Neural cell (in vitro differentiated cells): ENCODE data around the gene COL25A1. TPM values are rescaled to one million over a fixed set of nuclear protein-coding genes. Genes with fewer than 3 reads are reported as not detected.

Experiments
- H2AFZ ChIP-seq: fragments of 200-600, 300-800 bp; sonication (generic), shearing (Covaris generic); 2 replicates; pipeline ENCODE4 v1.6.0; 2014; ENCODE audit warnings: low read depth, mild to moderate bottlenecking, antibody characterized with exemption, low read length, moderate library complexity
- H3F3A ChIP-seq: fragments of 200-600 bp; shearing (Covaris generic); 2 replicates; pipeline ENCODE4 v1.6.1; 2016; ENCODE audit warnings: mild to moderate bottlenecking, moderate library complexity, mixed read lengths, antibody characterized with exemption, low read length; ENCODE audit not compliant: insufficient read depth, poor library complexity, severe bottlenecking
- H3K27ac ChIP-seq: fragments of 200-600, 300-800 bp; sonication (generic), shearing (Covaris generic); 2 replicates; pipeline ENCODE4 v1.5.1; 2014; ENCODE audit warnings: mild to moderate bottlenecking, low read length, moderate library complexity
- H3K27me3 ChIP-seq: fragments of 300-800, 200-600 bp; sonication (generic), shearing (Covaris generic); 2 replicates; pipeline ENCODE4 v1.6.0; 2014; ENCODE audit warnings: mild to moderate bottlenecking, low read depth, low read length, moderate library complexity; ENCODE audit not compliant: insufficient read depth
- H3K36me3 ChIP-seq: fragments of 300-800, 200-600 bp; sonication (generic), shearing (Covaris generic); 2 replicates; pipeline ENCODE4 v1.5.1; 2014; ENCODE audit warnings: mild to moderate bottlenecking, antibody characterized with exemption, low read length, moderate library complexity; ENCODE audit not compliant: insufficient read depth
- H3K4me2 ChIP-seq: fragments of 300-800, 200-600 bp; sonication (generic), shearing (Covaris generic); 2 replicates; pipeline ENCODE4 v1.6.0; 2014; ENCODE audit warnings: mild to moderate bottlenecking, low read length
- H3K4me3 ChIP-seq: fragments of 300-800, 200-600 bp; sonication (generic), shearing (Covaris generic); 2 replicates; pipeline ENCODE4 v1.5.1; 2014; ENCODE audit warnings: mild to moderate bottlenecking, low read length, moderate library complexity
- H3K79me2 ChIP-seq: fragments of 200-600 bp; shearing (Covaris generic); replicated peaks from 2 replicates; pipeline ENCODE4 v1.6.0; 2014; ENCODE audit warnings: mild to moderate bottlenecking, low read length, moderate library complexity; ENCODE audit not compliant: insufficient read depth
- H3K9ac ChIP-seq: fragments of 300-800, 200-600 bp; sonication (generic), shearing (Covaris generic); 2 replicates; pipeline ENCODE4 v1.6.1; 2016; ENCODE audit warnings: mild to moderate bottlenecking, low read length, mixed read lengths
- H3K9me2 ChIP-seq: fragments of 200-600 bp; shearing (Covaris generic); 2 replicates; pipeline ENCODE4 v1.6.1; 2016; ENCODE audit warnings: mild to moderate bottlenecking, low read length, mixed read lengths; ENCODE audit not compliant: insufficient read depth
- H3K9me3 ChIP-seq: fragments of 200-600, 300-800 bp; sonication (generic), shearing (Covaris generic); 2 replicates; pipeline ENCODE4 v1.6.1; 2016; ENCODE audit warnings: mild to moderate bottlenecking, mixed run types, low read length, moderate library complexity, mixed read lengths
- H4K20me1 ChIP-seq: fragments of 200-600 bp; shearing (Covaris generic); 2 replicates; pipeline ENCODE4 v1.6.1; 2016; ENCODE audit warnings: mild to moderate bottlenecking, mixed run types; ENCODE audit not compliant: insufficient read depth
- EP300 ChIP-seq: fragments of 450-650 bp; conservative IDR thresholded peaks from 2 replicates; pipeline ENCODE4 v1.6.1; 2014; ENCODE audit warnings: antibody characterized with exemption, mild to moderate bottlenecking, moderate library complexity; ENCODE audit not compliant: poor library complexity, severe bottlenecking
- EZH2 ChIP-seq: fragments of 200-600, 300-800 bp; shearing (Covaris generic), sonication (generic); IDR thresholded peaks from 2 replicates; pipeline ENCODE4 v1.6.1; 2014; ENCODE audit warnings: antibody characterized with exemption, low read length, borderline replicate concordance, mild to moderate bottlenecking; ENCODE audit not compliant: insufficient read depth, poor library complexity, severe bottlenecking
- MXI1 ChIP-seq: fragments of 450-650 bp; conservative IDR thresholded peaks from 2 replicates; pipeline ENCODE4 v1.6.1; 2014; ENCODE audit warnings: antibody characterized with exemption, mild to moderate bottlenecking; ENCODE audit not compliant: poor library complexity, severe bottlenecking
- POLR2AphosphoS5 ChIP-seq: IDR thresholded peaks from 2 replicates; pipeline ENCODE4 v1.6.1; 2012
- RAD21 ChIP-seq: fragments of 450-650 bp; conservative IDR thresholded peaks from 2 replicates; pipeline ENCODE4 v1.6.1; 2014; ENCODE audit warnings: antibody characterized with exemption, mild to moderate bottlenecking, moderate library complexity
- SMC3 ChIP-seq: fragments of 450-650 bp; conservative IDR thresholded peaks from 2 replicates; pipeline ENCODE4 v1.6.1; 2014; ENCODE audit warnings: antibody characterized with exemption, mild to moderate bottlenecking, moderate library complexity; ENCODE audit not compliant: poor library complexity
- TAF1 ChIP-seq: IDR thresholded peaks from 2 replicates; pipeline ENCODE4 v1.6.1; 2012; ENCODE audit warnings: low read depth
- polyA plus RNA-seq: library from polyadenylated mRNA; depleted of rRNA; stranded (reverse); fragments of >200 nt; gene quantifications from 2 replicates; pipeline ENCODE4 v1.2.3, GENCODE V29; 2014
- TF ChIP-seq, protein P1 (sequence below): IDR thresholded peaks from 2 replicates; pipeline ENCODE4 v1.6.1; 2012; ENCODE audit warnings: borderline replicate concordance
- TF ChIP-seq, protein P2 (sequence below): fragments of 450-650 bp; IDR thresholded peaks from 2 replicates; pipeline ENCODE4 v1.5.1; 2014; ENCODE audit warnings: antibody characterized with exemption, mild to moderate bottlenecking, moderate library complexity; ENCODE audit not compliant: poor library complexity, severe bottlenecking

The COL25A1 gene
- polyA plus RNA-seq, 1 donor from 2014 or later: 32.3 TPM

DNA sequence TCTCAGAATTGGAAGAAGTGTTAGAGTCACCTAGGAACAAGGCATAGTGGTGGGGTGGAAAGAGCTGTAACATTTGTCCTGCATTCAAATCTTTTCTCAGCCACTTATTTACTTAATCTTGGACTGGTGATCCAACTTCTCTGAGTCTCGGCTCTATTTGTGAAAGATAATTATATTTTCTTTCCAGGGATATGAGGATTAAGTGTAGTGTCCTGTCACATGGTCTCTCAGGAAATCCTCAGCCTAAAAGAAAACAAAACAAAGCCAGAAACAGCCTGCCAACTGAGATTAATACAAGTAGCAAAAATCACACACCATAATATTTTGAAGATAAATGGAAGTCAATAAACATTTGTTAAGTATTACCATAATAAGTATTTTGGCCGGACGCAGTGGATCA lies 506.3 kb downstream of the COL25A1 start:
- Histone ChIP-seq H3K79me2 (no peaks in the 10 kb centered on the region), H3K27me3 (no peaks in the 10 kb centered on the region), H4K20me1 (no peaks in the 10 kb centered on the region), H3K9ac (no peak overlapping the region), H2AFZ (no peak overlapping the region), H3K9me3 (no peaks in the 10 kb centered on the region), H3K4me2 (no peak overlapping the region), H3K4me3 (no peak overlapping the region), H3K9me2 (no peaks in the 10 kb centered on the region), H3K36me3 (no peaks in the 10 kb centered on the region), H3K27ac (no peak overlapping the region), H3F3A (no peaks in the 10 kb centered on the region)
- no peak for TF ChIP-seq RAD21
- no peak for TF ChIP-seq TAF1

GRCh38 chr4:108795733-108796132 lies 506.7 kb downstream of the COL25A1 start:
- H3K27ac ChIP-seq: no peak overlapping the region
- no peaks in the 10 kb centered on the region for H3K36me3 ChIP-seq
- no peaks in the 10 kb centered on the region for H3K79me2 ChIP-seq
- H3K27me3 ChIP-seq: no peaks in the 10 kb centered on the region
- TF ChIP-seq, protein P1, sequence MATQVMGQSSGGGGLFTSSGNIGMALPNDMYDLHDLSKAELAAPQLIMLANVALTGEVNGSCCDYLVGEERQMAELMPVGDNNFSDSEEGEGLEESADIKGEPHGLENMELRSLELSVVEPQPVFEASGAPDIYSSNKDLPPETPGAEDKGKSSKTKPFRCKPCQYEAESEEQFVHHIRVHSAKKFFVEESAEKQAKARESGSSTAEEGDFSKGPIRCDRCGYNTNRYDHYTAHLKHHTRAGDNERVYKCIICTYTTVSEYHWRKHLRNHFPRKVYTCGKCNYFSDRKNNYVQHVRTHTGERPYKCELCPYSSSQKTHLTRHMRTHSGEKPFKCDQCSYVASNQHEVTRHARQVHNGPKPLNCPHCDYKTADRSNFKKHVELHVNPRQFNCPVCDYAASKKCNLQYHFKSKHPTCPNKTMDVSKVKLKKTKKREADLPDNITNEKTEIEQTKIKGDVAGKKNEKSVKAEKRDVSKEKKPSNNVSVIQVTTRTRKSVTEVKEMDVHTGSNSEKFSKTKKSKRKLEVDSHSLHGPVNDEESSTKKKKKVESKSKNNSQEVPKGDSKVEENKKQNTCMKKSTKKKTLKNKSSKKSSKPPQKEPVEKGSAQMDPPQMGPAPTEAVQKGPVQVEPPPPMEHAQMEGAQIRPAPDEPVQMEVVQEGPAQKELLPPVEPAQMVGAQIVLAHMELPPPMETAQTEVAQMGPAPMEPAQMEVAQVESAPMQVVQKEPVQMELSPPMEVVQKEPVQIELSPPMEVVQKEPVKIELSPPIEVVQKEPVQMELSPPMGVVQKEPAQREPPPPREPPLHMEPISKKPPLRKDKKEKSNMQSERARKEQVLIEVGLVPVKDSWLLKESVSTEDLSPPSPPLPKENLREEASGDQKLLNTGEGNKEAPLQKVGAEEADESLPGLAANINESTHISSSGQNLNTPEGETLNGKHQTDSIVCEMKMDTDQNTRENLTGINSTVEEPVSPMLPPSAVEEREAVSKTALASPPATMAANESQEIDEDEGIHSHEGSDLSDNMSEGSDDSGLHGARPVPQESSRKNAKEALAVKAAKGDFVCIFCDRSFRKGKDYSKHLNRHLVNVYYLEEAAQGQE: no peak
- no peak for TF ChIP-seq RAD21
- no peak for TF ChIP-seq SMC3
- no peak for TF ChIP-seq EZH2
- no peak for TF ChIP-seq MXI1
- TF ChIP-seq TAF1: no peak
- TF ChIP-seq, protein P2, sequence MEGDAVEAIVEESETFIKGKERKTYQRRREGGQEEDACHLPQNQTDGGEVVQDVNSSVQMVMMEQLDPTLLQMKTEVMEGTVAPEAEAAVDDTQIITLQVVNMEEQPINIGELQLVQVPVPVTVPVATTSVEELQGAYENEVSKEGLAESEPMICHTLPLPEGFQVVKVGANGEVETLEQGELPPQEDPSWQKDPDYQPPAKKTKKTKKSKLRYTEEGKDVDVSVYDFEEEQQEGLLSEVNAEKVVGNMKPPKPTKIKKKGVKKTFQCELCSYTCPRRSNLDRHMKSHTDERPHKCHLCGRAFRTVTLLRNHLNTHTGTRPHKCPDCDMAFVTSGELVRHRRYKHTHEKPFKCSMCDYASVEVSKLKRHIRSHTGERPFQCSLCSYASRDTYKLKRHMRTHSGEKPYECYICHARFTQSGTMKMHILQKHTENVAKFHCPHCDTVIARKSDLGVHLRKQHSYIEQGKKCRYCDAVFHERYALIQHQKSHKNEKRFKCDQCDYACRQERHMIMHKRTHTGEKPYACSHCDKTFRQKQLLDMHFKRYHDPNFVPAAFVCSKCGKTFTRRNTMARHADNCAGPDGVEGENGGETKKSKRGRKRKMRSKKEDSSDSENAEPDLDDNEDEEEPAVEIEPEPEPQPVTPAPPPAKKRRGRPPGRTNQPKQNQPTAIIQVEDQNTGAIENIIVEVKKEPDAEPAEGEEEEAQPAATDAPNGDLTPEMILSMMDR: no peak
- no peaks in the 10 kb centered on the region for H4K20me1 ChIP-seq
- H3K9ac ChIP-seq: no peak overlapping the region
- no peaks in the 10 kb centered on the region for H3F3A ChIP-seq
- H3K4me2 ChIP-seq: no peak overlapping the region
- H3K9me3 ChIP-seq: no peaks in the 10 kb centered on the region
- no peaks in the 10 kb centered on the region for H3K9me2 ChIP-seq
- H3K4me3 ChIP-seq: no peak overlapping the region
- H2AFZ ChIP-seq: no peak overlapping the region

GRCh38 chr4:108794136-108794535 lies 508.3 kb downstream of the COL25A1 start:
- TF ChIP-seq SMC3 (no peak), EP300 (no peak), POLR2AphosphoS5 (no peak), MXI1 (no peak), TAF1 (no peak), EZH2 (no peak), RAD21 (no peak)
- TF ChIP-seq, protein P1: no peak
- TF ChIP-seq, protein P2: no peak
- H3K9me3 ChIP-seq: no peaks in the 10 kb centered on the region
- H3K36me3 ChIP-seq: no peaks in the 10 kb centered on the region
- no peak overlapping the region for H3K9ac ChIP-seq
- H3K4me2 ChIP-seq: no peak overlapping the region
- no peak overlapping the region for H3K27ac ChIP-seq
- no peaks in the 10 kb centered on the region for H4K20me1 ChIP-seq
- H3K9me2 ChIP-seq: no peaks in the 10 kb centered on the region
- H3K4me3 ChIP-seq: no peak overlapping the region
- no peak overlapping the region for H2AFZ ChIP-seq
- H3F3A ChIP-seq: no peaks in the 10 kb centered on the region
- no peaks in the 10 kb centered on the region for H3K79me2 ChIP-seq
- H3K27me3 ChIP-seq: no peaks in the 10 kb centered on the region
